H9 (cell line): Measurements from ENCODE around the gene ITPKA. TPM values are rescaled to one million over a fixed set of nuclear protein-coding genes. Genes with fewer than 3 reads are reported as not detected.

ENCODE experiments used
- DNase-seq: peaks from one replicate; pipeline ENCODE4 v3.0.0-alpha.2; 2017
- H2AFZ ChIP-seq: one replicate; pipeline ENCODE4 v1.6.1; 2013; ENCODE audit warnings: mild to moderate bottlenecking, low read length, control low read depth, moderate library complexity
- H2AK5ac ChIP-seq: 2 replicates; pipeline ENCODE4 v1.6.1; 2013; ENCODE audit warnings: low read length, control low read depth, mixed read lengths; ENCODE audit not compliant: insufficient read length
- H2BK120ac ChIP-seq: one replicate; pipeline ENCODE4 v1.6.1; 2013; ENCODE audit warnings: low read depth, mild to moderate bottlenecking, low read length, control low read depth, inconsistent platforms; ENCODE audit not compliant: poor library complexity, severe bottlenecking
- H2BK12ac ChIP-seq: 2 replicates; pipeline ENCODE4 v1.6.1; 2013; ENCODE audit warnings: low read length, control low read depth, mixed read lengths, low read depth; ENCODE audit not compliant: insufficient read length
- H2BK15ac ChIP-seq: 2 replicates; pipeline ENCODE4 v1.6.1; 2013; ENCODE audit warnings: low read depth, low read length, control low read depth
- H2BK20ac ChIP-seq: one replicate; pipeline ENCODE4 v1.6.1; 2013; ENCODE audit warnings: low read depth, mild to moderate bottlenecking, low read length, control low read depth, inconsistent platforms; ENCODE audit not compliant: poor library complexity, severe bottlenecking
- H2BK5ac ChIP-seq: 2 replicates; pipeline ENCODE4 v1.6.1; 2013; ENCODE audit warnings: low read length, control low read depth, mixed read lengths; ENCODE audit not compliant: insufficient read length
- H3K14ac ChIP-seq: 2 replicates; pipeline ENCODE4 v1.6.1; 2013; ENCODE audit warnings: low read length, control low read depth; ENCODE audit not compliant: insufficient read depth
- H3K18ac ChIP-seq: 2 replicates; pipeline ENCODE4 v1.6.1; 2013; ENCODE audit warnings: low read depth, mild to moderate bottlenecking, mixed read lengths, low read length, control low read depth; ENCODE audit not compliant: insufficient read length
- H3K23ac ChIP-seq: 2 replicates; pipeline ENCODE4 v1.6.1; 2013; ENCODE audit warnings: low read length, control low read depth, mixed read lengths, low read depth; ENCODE audit not compliant: insufficient read length
- H3K23me2 ChIP-seq: 2 replicates; pipeline ENCODE4 v1.6.1; 2013; ENCODE audit warnings: low read depth, mild to moderate bottlenecking, mixed read lengths, low read length, control low read depth; ENCODE audit not compliant: insufficient read length, poor library complexity, severe bottlenecking
- H3K27ac ChIP-seq: 2 replicates; pipeline ENCODE4 v1.5.1; 2013; ENCODE audit warnings: low read length, control low read depth, mixed read lengths, low read depth; ENCODE audit not compliant: insufficient read length
- H3K27me3 ChIP-seq: 2 replicates; pipeline ENCODE4 v1.6.1; 2013; ENCODE audit warnings: low read length, control low read depth, inconsistent platforms; ENCODE audit not compliant: insufficient read depth
- H3K4ac ChIP-seq: 2 replicates; pipeline ENCODE4 v1.6.1; 2013; ENCODE audit warnings: low read depth, mild to moderate bottlenecking, control low read depth, inconsistent platforms, low read length, moderate library complexity
- H3K4me1 ChIP-seq: 2 replicates; pipeline ENCODE4 v1.6.1; 2013; ENCODE audit warnings: low read length, control low read depth, inconsistent platforms; ENCODE audit not compliant: insufficient read depth
- H3K4me2 ChIP-seq: 2 replicates; pipeline ENCODE4 v1.6.1; 2013; ENCODE audit warnings: low read length, control low read depth, mixed read lengths; ENCODE audit not compliant: insufficient read length, insufficient read depth
- H3K56ac ChIP-seq: 2 replicates; pipeline ENCODE4 v1.6.1; 2013; ENCODE audit warnings: low read depth, mild to moderate bottlenecking, mixed read lengths, low read length, control low read depth; ENCODE audit not compliant: insufficient read length
- H3K79me1 ChIP-seq: 2 replicates; pipeline ENCODE4 v1.6.1; 2013; ENCODE audit warnings: low read depth, mild to moderate bottlenecking, moderate library complexity, low read length, control low read depth, inconsistent platforms; ENCODE audit not compliant: insufficient read depth, poor library complexity, severe bottlenecking
- H3K79me2 ChIP-seq: 2 replicates; pipeline ENCODE4 v1.6.1; 2013; ENCODE audit warnings: low read length, control low read depth, inconsistent platforms; ENCODE audit not compliant: insufficient read depth
- H3K9ac ChIP-seq: 2 replicates; pipeline ENCODE4 v1.6.1; 2013; ENCODE audit warnings: low read length, control low read depth, mixed read lengths; ENCODE audit not compliant: insufficient read length; ENCODE audit errors: extremely low read depth
- H3K9me3 ChIP-seq: one replicate; pipeline ENCODE4 v1.6.1; 2013; ENCODE audit warnings: low read depth, low read length, inconsistent platforms; ENCODE audit not compliant: control insufficient read depth
- H3T11ph ChIP-seq: one replicate; pipeline ENCODE4 v1.6.1; 2013; ENCODE audit warnings: mild to moderate bottlenecking, low read length, control low read depth, inconsistent platforms
- H4K20me1 ChIP-seq: one replicate; pipeline ENCODE4 v1.6.1; 2013; ENCODE audit not compliant: control insufficient read depth, insufficient read length, insufficient read depth
- H4K5ac ChIP-seq: 2 replicates; pipeline ENCODE4 v1.6.1; 2013; ENCODE audit warnings: low read depth, mild to moderate bottlenecking, mixed read lengths, low read length, control low read depth; ENCODE audit not compliant: insufficient read length
- H4K8ac ChIP-seq: replicated peaks from 2 replicates; pipeline ENCODE4 v1.6.1; 2013; ENCODE audit warnings: low read length, control low read depth, mixed read lengths, low read depth; ENCODE audit not compliant: insufficient read length
- H4K91ac ChIP-seq: 2 replicates; pipeline ENCODE4 v1.6.1; 2013; ENCODE audit warnings: low read depth, mild to moderate bottlenecking, moderate library complexity, mixed read lengths, low read length, control low read depth; ENCODE audit not compliant: insufficient read length
- H3K27ac Mint-ChIP-seq, 3 experiments: 2 replicates in 2 of 3; 3 replicates in 1 of 3; pipeline ENCODE4 v1.8.0; 2020 to 2021; ENCODE audit warnings: mixed read lengths in 3 of 3, mild to moderate bottlenecking in 1 of 3, moderate library complexity in 1 of 3
- H3K27me3 Mint-ChIP-seq: 2 replicates; pipeline ENCODE4 v1.8.0; 2021; ENCODE audit warnings: low read depth, mild to moderate bottlenecking, moderate library complexity, mixed read lengths
- H3K36me3 Mint-ChIP-seq, 3 experiments: 2 replicates in 2 of 3; 3 replicates in 1 of 3; pipeline ENCODE4 v1.8.0; 2020 to 2021; ENCODE audit warnings: low read depth in 3 of 3, mixed read lengths in 3 of 3; ENCODE audit not compliant: insufficient read depth in 1 of 3
- H3K4me1 Mint-ChIP-seq, 2 experiments: 2 replicates each; pipeline ENCODE4 v1.8.0; 2020; ENCODE audit warnings: mixed read lengths in 2 of 2
- H3K4me3 Mint-ChIP-seq, 2 experiments: 2 replicates in 1 of 2; 3 replicates in 1 of 2; pipeline ENCODE4 v1.8.0; 2020 to 2021; ENCODE audit warnings: mild to moderate bottlenecking in 2 of 2, mixed read lengths in 2 of 2, moderate library complexity in 1 of 2
- H3K9me3 Mint-ChIP-seq, 2 experiments: 2 replicates in 1 of 2; 3 replicates in 1 of 2; pipeline ENCODE4 v1.8.0; 2020; ENCODE audit warnings: mild to moderate bottlenecking in 2 of 2, mixed read lengths in 2 of 2, moderate library complexity in 1 of 2
- WGBS: extraction: QIAGEN DNeasy Blood & Tissue Kit; methylation state at CpG from one replicate; pipeline ENCODE4 v1.1.7; 2013; ENCODE audit warnings: missing lambda C conversion rate, low lambda C conversion rate, mixed read lengths; ENCODE audit not compliant: insufficient read length; ENCODE audit errors: extremely low coverage; 5-methylcytosine and 5-hydroxymethylcytosine counted together
- total RNA-seq: library from RNA; stranded (reverse); gene quantifications from 2 replicates; pipeline ENCODE4 v1.2.1, GENCODE V29; 2021
- TF ChIP-seq, protein P1 (sequence below): fragments of 200-600 bp; sonication (generic); conservative IDR thresholded peaks from 3 replicates; pipeline ENCODE4 v1.8.0; 2021; ENCODE audit warnings: antibody characterized with exemption, mild to moderate bottlenecking

The ITPKA gene
- total RNA-seq, 1 experiment from 2014 or later, result 0.77 TPM

DNA sequence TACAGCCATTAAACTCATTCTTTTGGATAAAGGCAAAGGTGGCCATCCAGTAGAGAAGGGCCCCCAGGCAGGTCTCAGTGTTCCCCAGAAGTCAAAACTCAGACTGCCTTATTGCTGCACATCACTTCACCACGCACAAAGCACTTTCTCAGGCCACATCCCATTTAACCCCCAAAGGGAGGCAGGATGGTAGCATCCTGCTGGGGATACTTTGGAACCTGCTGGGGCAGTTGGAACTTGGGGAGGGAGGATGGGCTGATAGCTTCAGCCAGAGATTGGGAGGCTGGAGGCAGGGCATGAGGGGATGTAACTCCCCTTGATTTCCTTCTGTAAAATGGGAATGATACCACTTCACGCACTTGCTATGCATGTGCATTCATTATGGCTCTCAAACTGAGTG, 5.0 kb downstream of the ITPKA start:
- H4K8ac ChIP-seq, result no peak overlapping the region
- H4K5ac ChIP-seq, result no peak overlapping the region
- H3K18ac ChIP-seq, result no peak overlapping the region
- no peak overlapping the region for H2AFZ ChIP-seq
- H3K14ac ChIP-seq, result no peak overlapping the region
- no peak overlapping the region for H3K56ac ChIP-seq
- Mint-ChIP-seq H3K36me3 (peaks cover 0 to 4% (median 0%) of the 10 kb centered on the region in 3 experiments; a peak in 1 of 7 replicates), H3K27ac (no peak overlapping the region), H3K27me3 (peaks cover 97% of the 10 kb centered on the region), H3K9me3 (no peaks in the 10 kb centered on the region; a peak in 1 of 5 replicates), H3K4me1 (peaks cover 6 to 26% of the 10 kb centered on the region in 2 experiments), H3K4me3 (peak overlapping the region in 1 of 2 experiments; percentile 35; a peak in 2 of 5 replicates)
- no peak overlapping the region for H3K27ac ChIP-seq
- H3K9ac ChIP-seq, result no peak overlapping the region
- H3K4me2 ChIP-seq, result no peak overlapping the region
- H2BK120ac ChIP-seq, result no peak overlapping the region
- WGBS, result no CpG with 5 or more reads among the region's 2 CpGs
- H3K23ac ChIP-seq, result no peak overlapping the region
- TF ChIP-seq, protein P1, sequence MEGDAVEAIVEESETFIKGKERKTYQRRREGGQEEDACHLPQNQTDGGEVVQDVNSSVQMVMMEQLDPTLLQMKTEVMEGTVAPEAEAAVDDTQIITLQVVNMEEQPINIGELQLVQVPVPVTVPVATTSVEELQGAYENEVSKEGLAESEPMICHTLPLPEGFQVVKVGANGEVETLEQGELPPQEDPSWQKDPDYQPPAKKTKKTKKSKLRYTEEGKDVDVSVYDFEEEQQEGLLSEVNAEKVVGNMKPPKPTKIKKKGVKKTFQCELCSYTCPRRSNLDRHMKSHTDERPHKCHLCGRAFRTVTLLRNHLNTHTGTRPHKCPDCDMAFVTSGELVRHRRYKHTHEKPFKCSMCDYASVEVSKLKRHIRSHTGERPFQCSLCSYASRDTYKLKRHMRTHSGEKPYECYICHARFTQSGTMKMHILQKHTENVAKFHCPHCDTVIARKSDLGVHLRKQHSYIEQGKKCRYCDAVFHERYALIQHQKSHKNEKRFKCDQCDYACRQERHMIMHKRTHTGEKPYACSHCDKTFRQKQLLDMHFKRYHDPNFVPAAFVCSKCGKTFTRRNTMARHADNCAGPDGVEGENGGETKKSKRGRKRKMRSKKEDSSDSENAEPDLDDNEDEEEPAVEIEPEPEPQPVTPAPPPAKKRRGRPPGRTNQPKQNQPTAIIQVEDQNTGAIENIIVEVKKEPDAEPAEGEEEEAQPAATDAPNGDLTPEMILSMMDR, result no peak
- H2BK20ac ChIP-seq, result no peak overlapping the region
- no peak overlapping the region for H4K91ac ChIP-seq
- no peak overlapping the region for H2AK5ac ChIP-seq
- H3K9me3 ChIP-seq, result no peaks in the 10 kb centered on the region
- no peaks in the 10 kb centered on the region for H3K79me2 ChIP-seq
- H4K20me1 ChIP-seq, result no peaks in the 10 kb centered on the region
- no peak overlapping the region for H3T11ph ChIP-seq
- peaks cover 90% of the 10 kb centered on the region for H3K27me3 ChIP-seq
- DNase-seq, result no peak
- H3K4ac ChIP-seq, result no peak overlapping the region
- H2BK12ac ChIP-seq, result no peak overlapping the region
- no peak overlapping the region for H2BK5ac ChIP-seq
- H3K23me2 ChIP-seq, result peaks cover 18% of the 10 kb centered on the region
- H3K4me1 ChIP-seq, result no peaks in the 10 kb centered on the region
- no peaks in the 10 kb centered on the region for H3K79me1 ChIP-seq
- H2BK15ac ChIP-seq, result no peak overlapping the region
